Right lobe of liver (tissue), 6 donors: Measurements from ENCODE around the gene SNX9. TPM values are rescaled to one million over a fixed set of nuclear protein-coding genes. Genes with fewer than 3 reads are reported as not detected.
A peak's percentile ranks its signal among the peaks of the same experiment; 100 is the strongest.

Source experiments
- ATAC-seq, 4 donors: fragments of 200-7000 bp; cut with Tn5 transposase; one replicate each; pipeline ENCODE4 v1.9.1; 2020; ENCODE audit warnings: mild to moderate bottlenecking in 4 of 4, moderate library complexity in 4 of 4
- DNase-seq, 3 donors: peaks; one replicate each; pipeline ENCODE4 v3.0.0-alpha.2; 2020
- H3K27ac ChIP-seq, 3 donors: fragments of 200-600 bp; one replicate each; pipeline ENCODE4 v1.8.0; 2022
- H3K27me3 ChIP-seq, 2 donors: fragments of 200-600 bp; one replicate each; pipeline ENCODE4 v1.8.0; 2022
- H3K36me3 ChIP-seq, 4 donors: fragments of 200-600 bp; sonication (generic) in 1 of 4; one replicate each; pipeline versions ENCODE4 v1.5.1 to v1.8.0; 2017 to 2022; ENCODE audit warnings: control low read depth in 1 of 4
- H3K4me1 ChIP-seq, 4 donors: fragments of 200-600 bp; sonication (generic) in 1 of 4; one replicate each; pipeline versions ENCODE4 v1.5.1 to v1.8.0; 2017 to 2022; ENCODE audit warnings: control low read depth in 1 of 4
- H3K4me3 ChIP-seq, 3 donors: fragments of 200-600 bp; one replicate each; pipeline ENCODE4 v1.8.0; 2022
- H3K9me3 ChIP-seq, 4 donors: fragments of 200-600 bp; sonication (generic) in 1 of 4; one replicate each; pipeline versions ENCODE4 v1.5.1 to v1.8.0; 2017 to 2022; ENCODE audit warnings: control low read depth in 1 of 4
- CTCF ChIP-seq, 4 donors: fragments of 200-600 bp in 3 of 4; fragments of 450-650 bp in 1 of 4; IDR thresholded peaks; one replicate each; pipeline versions ENCODE4 v1.5.1 to v1.8.0; 2016 to 2022; ENCODE audit warnings: antibody characterized with exemption in 4 of 4, mild to moderate bottlenecking in 2 of 4
- POLR2A ChIP-seq: fragments of 450-650 bp; IDR thresholded peaks from one replicate; pipeline ENCODE4 v1.6.1; 2017; ENCODE audit warnings: antibody characterized with exemption, mild to moderate bottlenecking
- WGBS: methylation state at CpG from one replicate; pipeline ENCODE4 v1.1.6; 2018; ENCODE audit warnings: low coverage, low lambda C conversion rate; ENCODE audit not compliant: insufficient coverage; ENCODE audit errors: missing lambda C conversion rate; 5-methylcytosine and 5-hydroxymethylcytosine counted together
- intact Hi-C, 2 donors: fragments of 100-400 bp; cut with DNase I; formaldehyde crosslinking; loops; one replicate each; pipeline versions ENCODE4 v1.11.2 to v1.14.1; 2022
- small RNA-seq, 2 experiments: library from RNA; depleted of rRNA; stranded (forward); fragments of <200 nt; gene quantifications; one replicate each; pipeline ENCODE3, GENCODE V24; 2016
- total RNA-seq, 6 experiments: library from RNA; depleted of rRNA in 2 of 6; stranded (reverse); fragments of >200 nt in 2 of 6; fragmentation: NEBNext Ultra II Directional in 3 of 6; extraction: Animal tissue kit (Norgen Biotek cat#: 25700) in 3 of 6; gene quantifications; one replicate each; pipeline versions ENCODE4 v1.1.0 to v1.2.4, GENCODE V29; 2016 to 2023
- donor health status: DM: no; HTN: yes; CAD: no.
- donor health status: DM: no; HTN: no; CAD: no.
- donor health status: DM: no; HTN: no; CAD: no.
- donor health status: DM: no; HTN: yes; CAD: no.
- donor health status: DM: no; HTN: yes; CAD: no.

The SNX9 gene
- total RNA-seq, 6 experiments from 2014 or later, result 24.6 to 38.0 (median 29.3) TPM

GRCh38 chr6:157994125-157994795 is 171.2 kb downstream of the SNX9 start:
- Histone ChIP-seq H3K27me3 (no peaks in the 10 kb centered on the region), H3K9me3 (no peaks in the 10 kb centered on the region), H3K27ac (no peak overlapping the region), H3K36me3 (no peaks in the 10 kb centered on the region), H3K4me3 (no peak overlapping the region), H3K4me1 (peaks cover 0 to 42% (median 21%) of the 10 kb centered on the region in 4 donors)
- TF ChIP-seq POLR2A, result no peak
- TF ChIP-seq CTCF (IDR thresholded peaks at IDR 0.05), result no peak
- ATAC-seq (peak; percentile 48 to 68 (median 52)), DNase-seq (no peak)
- intact Hi-C loops, result no loop called here
- 69% methylated on average over 7 of the region's 7 CpGs for WGBS

Small RNA genes lying within 50 kb of the gene (small RNA-seq; reads per million reads assigned to genes)
- gene HSPE1P26, result 0 reads per million in 2 experiments
- 0 reads per million in 2 experiments for gene RNU6-786P

Other genes with a start within 250 kb of the SNX9 start
- gene SYNJ2, start 158.6 kb downstream of the SNX9 start, total RNA-seq, result 1 to 10 TPM; 3.2 to 7.4 (median 4.2) TPM